ENCODE measurements around the gene HID1. TPM values are rescaled to one million over a fixed set of nuclear protein-coding genes. Genes with fewer than 3 reads are reported as not detected.

The HID1 gene
- total and polyA plus RNA-seq, 2 of the 4 experiments (the other 2 are of a cell fraction) = 0.18 to 1.7 TPM

DNA sequence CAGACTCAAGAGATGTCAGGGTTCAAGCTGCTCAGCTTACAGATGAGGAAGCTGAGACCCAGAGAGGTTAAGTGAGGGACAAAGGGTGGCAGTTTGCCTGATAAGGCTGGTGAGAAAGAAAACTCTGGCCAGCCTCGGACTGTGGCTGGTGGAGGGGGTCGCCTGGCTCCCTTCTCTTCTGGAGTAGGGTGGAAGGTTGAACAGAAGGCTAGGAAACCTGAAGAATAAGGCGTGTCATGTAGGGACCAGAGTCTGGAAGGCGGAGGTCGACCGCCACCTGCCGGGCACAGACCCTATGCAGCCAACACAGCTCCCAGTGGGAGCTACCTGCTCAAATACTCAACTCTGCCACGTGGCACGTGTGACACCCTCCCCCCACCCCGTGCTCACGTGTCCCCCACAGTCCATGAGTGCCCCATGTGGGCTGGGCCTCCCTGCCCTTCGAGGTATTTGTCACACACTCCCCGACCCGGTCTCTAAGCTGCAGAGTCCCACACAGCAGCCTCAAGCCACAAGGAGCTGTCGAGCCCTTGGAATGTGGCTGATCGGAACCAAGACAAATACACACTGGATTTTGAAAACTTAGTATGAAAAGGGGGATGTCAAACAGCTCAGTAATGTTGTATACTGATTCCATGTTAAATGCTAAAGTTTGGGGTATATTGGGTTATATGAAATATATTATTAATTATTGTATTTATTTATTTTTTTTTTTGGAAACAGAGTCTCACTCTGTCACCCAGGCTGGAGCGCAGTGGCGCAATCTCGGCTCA lies 11.8 kb downstream of the HID1 start:
- no peaks in the 10 kb centered on the region for H3K79me1 ChIP-seq (ENCODE audit: low read depth in 1 of 2, low read length in 2 of 2)
- no peak overlapping the region for H3K4me2 ChIP-seq (ENCODE audit: low read depth, low read length)
- no peak overlapping the region for H3K14ac ChIP-seq (replicated peaks; ENCODE audit: low read depth, low read length)
- no peak overlapping the region for H2BK15ac ChIP-seq (ENCODE audit: low read depth, low read length)
- H3K4me1 ChIP-seq (ENCODE audit: control insufficient read depth, insufficient read depth, low read length) = 0 out of 2 replicates have a peak, but pooled peaks cover 1% of the 10 kb centered on the region
- no peak overlapping the region for H3K27ac ChIP-seq (ENCODE audit: insufficient read depth, low read length)
- no peak overlapping the region for H3K4ac ChIP-seq (ENCODE audit: low read depth, low read length)
- no peak overlapping the region for H3K4me3 ChIP-seq (ENCODE audit: insufficient read depth, low read depth, low read length)
- in situ Hi-C loops (cut with MboI; ENCODE audit: low sequenced_read_pairs) = loop anchor here (10.0 kb wide), 1 partner anchor 244 kb away; the partner anchor contains the start of gene NUP85
- peaks cover 12% of the 10 kb centered on the region for H3K27me3 ChIP-seq (ENCODE audit: control insufficient read depth, insufficient read depth, low read length)
- WGBS, 2 experiments (ENCODE audit: extremely low coverage in 2 of 2, insufficient read length in 1 of 2) = 45% methylated on average over 5 of the region's 19 CpGs; no CpG with 5 or more reads in 1 of the 2 experiments
- peak; percentile 30 for DNase-seq
- H2AFZ ChIP-seq (replicated peaks; ENCODE audit: low read length, poor library complexity) = peak overlapping the region; percentile 83
- H3K9ac ChIP-seq (ENCODE audit: low read depth, low read length) = no peak overlapping the region
- intact Hi-C loops (cut with micrococcal nuclease) = loop anchor here (1.0 to 5.0 kb wide), 4 partner anchors 52 to 241 kb away; partner anchors contain the start of genes ATP5PD, KCTD2 and MRPL58
- peak; percentile 21; the same call in 1 of the 2 replicates for ATAC-seq (ENCODE audit: low read depth)
- no TSS peak for BruUV-seq (replicated peaks)
- H3K18ac ChIP-seq (ENCODE audit: low read depth, low read length) = no peak overlapping the region
- dilution Hi-C loops (cut with HindIII; ENCODE audit: low sequenced_read_pairs, unreplicated experiment) = no loop called here
- H4K20me1 ChIP-seq (ENCODE audit: insufficient read depth, low read length) = no peaks in the 10 kb centered on the region
- H2AK9ac ChIP-seq (replicated peaks; ENCODE audit: low read depth, low read length, poor library complexity) = peak overlapping the region; percentile 90
- H2BK20ac ChIP-seq (ENCODE audit: low read depth, low read length) = no peak overlapping the region
- H4K5ac ChIP-seq (ENCODE audit: low read depth, low read length) = no peak overlapping the region
- no peak overlapping the region for H2AK5ac ChIP-seq (ENCODE audit: low read depth, low read length)
- H3K23ac ChIP-seq (ENCODE audit: low read depth, low read length) = no peak overlapping the region; the same call in 1 of the 2 replicates
- H3K36me3 ChIP-seq (ENCODE audit: control insufficient read depth, insufficient read depth, low read length) = no peaks in the 10 kb centered on the region
- ChIA-PET CTCF (interaction anchor here (0.6 to 2.4 kb wide), 12 partner anchors 9 to 241 kb away, joined by 3 to 9 read pairs (median 4); partner anchors contain the start of genes CDR2L, FDXR and MRPL58), POLR2A (ENCODE audit: unreplicated experiment) (no interaction called here)
- no peak overlapping the region for H3K56ac ChIP-seq (ENCODE audit: extremely low read depth, insufficient read depth, low read length)
- no peaks in the 10 kb centered on the region for H3K9me1 ChIP-seq (ENCODE audit: insufficient read depth, low read length)
- no peaks in the 10 kb centered on the region for H3K9me3 ChIP-seq (ENCODE audit: control insufficient read depth, insufficient read depth, low read length)
- H4K8ac ChIP-seq (ENCODE audit: low read depth in 2 of 2, low read length in 2 of 2) = no peak overlapping the region
- H2BK120ac ChIP-seq (ENCODE audit: low read depth, low read length) = no peak overlapping the region
- no peak overlapping the region for H4K91ac ChIP-seq (ENCODE audit: insufficient read depth, low read depth, low read length)
- no peak overlapping the region for H2BK5ac ChIP-seq (ENCODE audit: low read depth, low read length, poor library complexity, severe bottlenecking)
- TF ChIP-seq POLR2A (IDR thresholded peaks at IDR 0.05; ENCODE audit: low read depth, low read length) (no peak), MAFK (IDR thresholded peaks at IDR 0.05; ENCODE audit: low read depth, low read length) (no peak), FOS (IDR thresholded peaks at IDR 0.05; ENCODE audit: low read depth, low read length) (no peak), MAZ (IDR thresholded peaks at IDR 0.05; ENCODE audit: borderline replicate concordance, low read depth, low read length) (no peak), RFX5 (IDR thresholded peaks at IDR 0.05; ENCODE audit: low read depth, low read length) (no peak), RAD21 (IDR thresholded peaks at IDR 0.05; ENCODE audit: low read length) (peak; percentile 37; the same call in 1 of the 2 replicates), NFE2L2 (IDR thresholded peaks at IDR 0.05; ENCODE audit: low read depth, low read length) (no peak), MXI1 (IDR thresholded peaks at IDR 0.05; ENCODE audit: borderline replicate concordance, low read depth, low read length) (no peak), RCOR1 (IDR thresholded peaks at IDR 0.05; ENCODE audit: insufficient replicate concordance, low read length) (no peak), BHLHE40 (IDR thresholded peaks at IDR 0.05; ENCODE audit: low read depth, low read length) (peak; percentile 92), SMC3 (IDR thresholded peaks at IDR 0.05; ENCODE audit: low read depth, low read length) (peak; percentile 28)
- TF ChIP-seq, protein P1, sequence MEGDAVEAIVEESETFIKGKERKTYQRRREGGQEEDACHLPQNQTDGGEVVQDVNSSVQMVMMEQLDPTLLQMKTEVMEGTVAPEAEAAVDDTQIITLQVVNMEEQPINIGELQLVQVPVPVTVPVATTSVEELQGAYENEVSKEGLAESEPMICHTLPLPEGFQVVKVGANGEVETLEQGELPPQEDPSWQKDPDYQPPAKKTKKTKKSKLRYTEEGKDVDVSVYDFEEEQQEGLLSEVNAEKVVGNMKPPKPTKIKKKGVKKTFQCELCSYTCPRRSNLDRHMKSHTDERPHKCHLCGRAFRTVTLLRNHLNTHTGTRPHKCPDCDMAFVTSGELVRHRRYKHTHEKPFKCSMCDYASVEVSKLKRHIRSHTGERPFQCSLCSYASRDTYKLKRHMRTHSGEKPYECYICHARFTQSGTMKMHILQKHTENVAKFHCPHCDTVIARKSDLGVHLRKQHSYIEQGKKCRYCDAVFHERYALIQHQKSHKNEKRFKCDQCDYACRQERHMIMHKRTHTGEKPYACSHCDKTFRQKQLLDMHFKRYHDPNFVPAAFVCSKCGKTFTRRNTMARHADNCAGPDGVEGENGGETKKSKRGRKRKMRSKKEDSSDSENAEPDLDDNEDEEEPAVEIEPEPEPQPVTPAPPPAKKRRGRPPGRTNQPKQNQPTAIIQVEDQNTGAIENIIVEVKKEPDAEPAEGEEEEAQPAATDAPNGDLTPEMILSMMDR (conservative IDR thresholded peaks at IDR 0.05; ENCODE audit: low read depth, low read length) = peak; percentile 47
- TF ChIP-seq, protein P2, sequence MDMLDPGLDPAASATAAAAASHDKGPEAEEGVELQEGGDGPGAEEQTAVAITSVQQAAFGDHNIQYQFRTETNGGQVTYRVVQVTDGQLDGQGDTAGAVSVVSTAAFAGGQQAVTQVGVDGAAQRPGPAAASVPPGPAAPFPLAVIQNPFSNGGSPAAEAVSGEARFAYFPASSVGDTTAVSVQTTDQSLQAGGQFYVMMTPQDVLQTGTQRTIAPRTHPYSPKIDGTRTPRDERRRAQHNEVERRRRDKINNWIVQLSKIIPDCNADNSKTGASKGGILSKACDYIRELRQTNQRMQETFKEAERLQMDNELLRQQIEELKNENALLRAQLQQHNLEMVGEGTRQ (IDR thresholded peaks at IDR 0.05; ENCODE audit: low read depth, low read length) = peak; percentile 76; the same call in 1 of the 2 replicates
- TF ChIP-seq, protein P3, sequence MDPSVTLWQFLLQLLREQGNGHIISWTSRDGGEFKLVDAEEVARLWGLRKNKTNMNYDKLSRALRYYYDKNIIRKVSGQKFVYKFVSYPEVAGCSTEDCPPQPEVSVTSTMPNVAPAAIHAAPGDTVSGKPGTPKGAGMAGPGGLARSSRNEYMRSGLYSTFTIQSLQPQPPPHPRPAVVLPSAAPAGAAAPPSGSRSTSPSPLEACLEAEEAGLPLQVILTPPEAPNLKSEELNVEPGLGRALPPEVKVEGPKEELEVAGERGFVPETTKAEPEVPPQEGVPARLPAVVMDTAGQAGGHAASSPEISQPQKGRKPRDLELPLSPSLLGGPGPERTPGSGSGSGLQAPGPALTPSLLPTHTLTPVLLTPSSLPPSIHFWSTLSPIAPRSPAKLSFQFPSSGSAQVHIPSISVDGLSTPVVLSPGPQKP (IDR thresholded peaks at IDR 0.05; ENCODE audit: borderline replicate concordance, low read depth, low read length) = no peak
